NCI-H446 (cell line): ENCODE measurements around the gene INSL4.

Experiments used
- DNase-seq, 2 experiments: peaks; one replicate each; lab custom pipeline; 2025; lab: John Stamatoyannopoulos, UW

Gene INSL4

GRCh38 chr9:5231212-5231611 is at the start of gene INSL4:
TSS of gene INSL4 (plus strand) at chr9:5231419. CDS start at chr9:5231524, 105 bp downstream.
- no peak for DNase-seq

- no peak for DNase-seq
Observed at GRCh38 chr9:5184776-5185175, 46.4 kb upstream of the INSL4 start.

DNA sequence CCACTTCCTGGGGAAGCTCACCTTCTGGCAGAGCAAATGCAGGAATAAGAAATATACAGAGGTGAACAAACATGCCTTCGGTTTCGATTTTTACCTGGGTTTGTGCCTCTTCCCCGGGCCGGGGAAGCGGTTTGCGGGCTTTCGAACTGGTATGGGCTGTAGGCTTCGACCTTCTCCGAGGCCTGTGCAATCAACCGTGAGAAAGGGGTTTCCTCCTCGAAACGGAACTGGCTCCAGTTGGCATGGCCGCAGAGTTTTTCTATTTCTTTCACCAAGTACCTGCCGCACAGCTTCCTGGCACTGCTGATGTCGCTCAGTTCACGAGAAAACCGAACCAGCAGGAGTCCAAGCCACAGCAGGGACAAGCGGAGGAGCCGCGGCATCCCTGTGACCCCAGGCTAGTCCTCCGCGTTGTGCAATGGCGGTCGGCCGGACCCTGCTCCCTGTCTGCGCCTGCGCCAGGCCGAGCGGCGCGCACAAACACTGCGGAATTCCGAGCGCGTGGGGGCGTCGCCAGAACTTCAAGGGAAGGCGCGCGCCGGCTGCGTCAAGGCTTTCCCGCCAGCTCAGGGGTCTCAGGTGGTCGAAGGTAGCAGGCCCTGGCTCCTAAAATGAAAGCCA is 45.9 kb upstream of the INSL4 start, which contains the start of gene INSL6:
Gene INSL6 (minus strand): TSS at position 420 of the 621 bp plus-strand sequence. CDS start 37 bp downstream, at position 383.
- DNase-seq: no peak

DNA sequence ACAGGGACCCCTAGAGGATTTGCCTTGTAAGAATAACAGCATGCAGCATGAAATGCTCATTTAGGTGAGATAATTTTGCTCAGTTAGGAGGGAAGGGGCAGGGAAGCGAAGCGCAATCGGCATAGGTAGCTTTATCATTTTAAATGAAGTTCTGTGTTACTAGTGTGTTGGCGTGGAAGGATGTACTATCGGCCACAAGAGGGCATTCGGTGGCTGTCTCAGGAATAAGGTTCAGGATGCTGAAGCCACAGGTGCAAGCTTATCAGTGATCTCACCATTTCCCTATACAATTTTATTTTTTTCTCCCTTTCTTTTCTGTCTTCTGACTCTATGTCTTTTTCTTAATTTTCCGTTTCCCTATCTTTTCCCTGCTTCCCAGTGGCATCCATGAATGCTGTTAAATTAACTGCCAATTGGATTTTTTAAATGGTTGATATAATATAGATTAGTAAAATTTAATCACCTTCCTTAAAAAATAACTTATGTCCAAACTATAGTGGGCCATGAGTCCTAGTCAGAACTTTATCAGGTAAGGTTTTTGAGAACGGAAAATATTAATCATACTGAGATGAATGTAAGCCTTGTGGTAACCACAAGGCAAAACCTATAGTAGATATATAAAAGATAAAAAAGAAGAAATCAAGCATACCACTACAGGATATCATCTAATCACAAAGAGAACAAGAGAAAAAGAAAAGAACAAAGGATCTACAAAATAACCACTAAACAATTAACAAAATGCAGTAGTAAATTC is 44.6 kb upstream of the INSL4 start:
- peak; percentile 19 to 60 for DNase-seq

DNA sequence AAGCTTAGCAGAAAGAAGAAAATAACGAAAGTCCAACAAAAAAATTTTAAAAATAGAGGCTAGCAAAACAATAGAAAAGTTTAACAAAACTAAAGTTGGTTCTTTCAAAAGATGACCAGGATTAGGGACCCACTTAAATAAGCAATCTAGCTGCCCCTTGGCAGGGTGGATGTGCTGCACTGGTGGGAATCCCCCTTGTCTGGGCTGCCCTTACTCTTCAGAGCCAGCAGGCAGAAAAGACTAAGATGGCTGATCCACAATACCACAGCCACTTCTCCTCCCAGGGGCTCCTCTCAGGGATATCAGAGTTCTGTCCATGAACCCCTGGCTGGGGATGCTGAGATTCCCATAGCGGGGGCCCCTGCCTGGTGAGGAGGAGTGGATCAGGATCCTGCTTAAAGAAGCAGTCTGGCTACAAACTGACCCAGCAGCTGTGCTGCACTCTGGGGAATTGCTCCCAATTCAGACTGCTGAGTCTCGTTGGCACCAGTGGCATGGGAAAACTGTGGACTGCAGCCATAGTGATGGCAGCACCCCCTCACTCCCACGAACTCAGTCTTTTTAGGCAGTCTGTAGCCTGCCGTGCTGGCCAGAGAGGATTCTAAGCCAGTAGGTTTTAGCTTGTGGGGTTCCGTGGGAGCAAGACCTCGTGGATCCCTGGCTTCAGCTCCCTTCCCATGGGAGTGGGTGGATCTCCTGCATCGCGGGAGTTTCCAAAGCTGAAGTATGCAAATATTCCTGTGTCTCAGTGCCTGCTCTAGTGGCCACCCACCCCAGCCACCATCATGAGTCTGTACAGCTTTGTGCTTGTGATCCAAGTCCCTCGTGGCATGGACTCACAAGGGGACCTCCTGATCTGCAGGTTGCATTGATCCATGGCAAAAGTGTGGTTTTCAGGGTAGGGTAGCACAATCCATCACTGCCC is 42.9 kb upstream of the INSL4 start:
- peak in 1 of 2 experiments; percentile 44 for DNase-seq

DNA sequence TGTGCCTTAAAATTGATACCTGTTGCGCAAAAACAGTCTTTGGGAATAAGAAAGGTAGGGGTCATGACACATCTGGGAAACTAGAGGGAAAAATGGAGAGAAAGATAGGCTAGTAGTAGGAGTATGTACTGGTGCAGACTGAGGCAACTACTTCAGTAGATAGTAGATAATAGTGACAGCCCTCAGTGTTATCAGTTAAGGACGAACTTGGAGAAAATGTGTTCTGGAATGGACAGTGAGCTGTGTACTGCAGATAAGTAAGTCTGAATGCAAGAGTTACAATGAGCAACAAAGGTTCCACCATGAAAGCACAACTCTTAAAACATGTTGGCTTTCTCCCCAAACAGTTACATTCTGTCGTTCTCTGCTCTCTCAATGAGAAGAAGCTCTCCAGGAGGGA is 39.2 kb upstream of the INSL4 start:
- no peak for DNase-seq

DNA sequence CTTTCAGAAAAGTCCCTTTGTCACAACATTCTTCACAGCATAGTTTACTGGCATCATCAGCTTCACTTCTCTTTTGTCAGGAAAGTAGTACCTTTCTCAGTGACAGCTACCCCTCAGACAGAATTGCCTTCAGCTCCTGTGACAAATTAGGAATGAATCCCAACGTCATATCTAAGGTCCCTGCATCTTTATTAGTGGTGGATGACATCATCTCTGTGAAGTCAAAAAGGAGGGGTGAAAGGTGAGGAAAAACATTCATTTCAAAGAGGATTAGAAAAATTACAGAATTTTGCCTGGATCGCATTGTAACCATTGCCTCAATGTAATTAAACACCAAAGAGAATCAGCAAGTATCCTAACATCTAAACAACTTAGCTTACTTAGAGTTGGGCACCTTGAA is 37.9 kb upstream of the INSL4 start:
- DNase-seq: no peak

- no peak for DNase-seq
Observed at GRCh38 chr9:5195463-5195862, 35.8 kb upstream of the INSL4 start.

GRCh38 chr9:5205071-5205470 is 26.1 kb upstream of the INSL4 start:
- DNase-seq: no peak

DNA sequence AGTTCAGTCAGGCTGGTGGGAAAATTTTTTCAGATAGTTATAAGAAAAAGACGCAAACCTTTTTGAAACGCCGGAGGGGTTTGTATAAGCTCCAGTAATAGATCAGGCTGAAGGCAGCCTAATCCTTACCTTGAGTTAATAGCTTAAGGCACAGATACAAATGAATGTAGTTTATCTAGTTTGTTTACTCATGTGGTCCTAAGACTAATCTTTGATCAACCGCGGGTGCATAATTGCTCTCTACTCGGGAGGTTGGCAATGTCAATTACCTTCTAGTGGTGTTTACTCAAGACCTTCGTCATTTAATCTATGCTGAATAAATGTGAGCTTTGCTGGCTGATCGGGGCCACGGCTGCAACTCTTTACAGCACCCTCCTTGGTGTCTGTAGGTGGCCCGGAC is 665 bp upstream of the INSL4 start:
- DNase-seq: no peak

- DNase-seq: peak in 1 of 2 experiments; percentile 13
Observed at GRCh38 chr9:5263351-5264218, 32.4 kb downstream of the INSL4 start.

DNA sequence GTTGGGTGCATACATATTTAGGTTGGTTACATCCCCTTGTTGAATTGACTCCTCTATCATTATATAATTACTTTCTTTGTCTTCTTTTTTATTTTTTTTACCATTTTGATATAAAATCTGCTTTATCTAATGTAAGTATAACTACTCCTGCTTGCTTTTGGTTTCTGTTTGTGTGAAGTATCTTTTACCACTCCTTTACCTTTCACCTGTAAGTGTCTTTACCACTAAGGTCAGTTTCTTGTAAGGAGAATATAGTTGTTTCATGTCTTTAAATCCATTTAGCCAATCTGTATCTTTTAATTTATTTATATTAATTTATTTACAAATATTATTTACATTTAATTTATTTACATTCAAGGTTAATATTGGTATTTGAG is 33.0 kb downstream of the INSL4 start:
- DNase-seq: no peak

GRCh38 chr9:5265939-5266338 is 34.7 kb downstream of the INSL4 start:
- DNase-seq: no peak

DNA sequence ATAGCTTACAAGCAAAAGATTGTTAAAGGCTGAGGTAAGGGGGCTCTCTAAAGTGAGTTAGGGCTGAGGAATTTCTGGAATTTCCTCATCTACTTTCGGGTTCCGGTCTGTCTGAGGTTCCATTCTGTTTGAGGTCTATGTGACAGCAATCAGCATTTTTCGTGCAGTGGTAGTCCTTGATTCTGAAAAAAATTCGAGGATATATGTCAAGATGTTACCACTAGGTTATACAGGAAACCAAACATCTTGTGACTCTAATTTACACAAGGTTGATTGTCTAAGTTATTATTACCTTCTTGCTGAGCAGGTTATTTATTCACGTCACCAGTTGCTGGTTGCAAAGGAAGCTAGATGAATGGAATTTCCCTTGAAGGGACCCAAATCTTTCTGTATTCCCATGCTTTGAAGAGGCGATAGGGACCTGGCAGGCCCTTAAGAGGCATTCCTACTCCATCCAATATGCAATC is 38.1 kb downstream of the INSL4 start:
- DNase-seq: no peak

DNA sequence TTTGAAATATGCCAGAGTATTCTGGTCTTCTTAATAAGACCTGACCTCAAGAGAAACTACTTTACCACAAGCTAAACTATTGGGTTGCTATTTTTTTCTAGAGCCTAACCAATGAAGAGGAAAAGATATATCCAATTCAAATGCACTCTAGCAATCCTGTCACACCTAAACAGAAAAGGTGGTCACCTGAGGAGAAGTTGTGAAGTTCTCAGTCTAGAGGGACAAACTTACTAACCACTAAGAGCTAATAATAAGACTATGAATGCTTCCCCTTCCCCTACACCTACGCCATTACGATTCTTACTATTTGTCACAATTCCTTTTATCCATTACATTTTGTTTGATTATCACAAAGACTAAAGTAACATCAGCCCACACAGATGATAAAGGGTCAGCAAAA is 43.6 kb downstream of the INSL4 start:
- DNase-seq: no peak

- no peak for DNase-seq
Observed at GRCh38 chr9:5278486-5278885, 47.3 kb downstream of the INSL4 start.
